Measurements from ENCODE around the gene STAT4.

The STAT4 gene

DNA sequence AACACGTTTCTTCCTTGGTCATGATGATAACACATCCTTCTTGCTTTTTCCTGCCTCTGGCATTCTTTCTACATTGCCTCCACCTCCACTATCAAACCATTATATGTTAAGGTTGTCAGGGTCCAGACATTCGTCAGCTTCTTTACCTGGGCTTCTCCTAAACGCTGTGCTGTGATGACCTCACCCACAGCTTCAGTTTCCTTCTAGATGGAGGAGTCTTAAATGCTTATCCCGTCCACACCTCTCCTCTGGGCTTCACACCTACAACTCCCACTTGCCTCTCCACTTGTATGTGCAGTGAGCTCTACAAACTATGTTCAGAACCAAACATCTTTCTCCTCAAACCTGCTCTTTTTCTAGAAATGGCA, 136.2 kb downstream of the STAT4 start:
- DNase-seq (ENCODE audit: low spot score): no peak

DNA sequence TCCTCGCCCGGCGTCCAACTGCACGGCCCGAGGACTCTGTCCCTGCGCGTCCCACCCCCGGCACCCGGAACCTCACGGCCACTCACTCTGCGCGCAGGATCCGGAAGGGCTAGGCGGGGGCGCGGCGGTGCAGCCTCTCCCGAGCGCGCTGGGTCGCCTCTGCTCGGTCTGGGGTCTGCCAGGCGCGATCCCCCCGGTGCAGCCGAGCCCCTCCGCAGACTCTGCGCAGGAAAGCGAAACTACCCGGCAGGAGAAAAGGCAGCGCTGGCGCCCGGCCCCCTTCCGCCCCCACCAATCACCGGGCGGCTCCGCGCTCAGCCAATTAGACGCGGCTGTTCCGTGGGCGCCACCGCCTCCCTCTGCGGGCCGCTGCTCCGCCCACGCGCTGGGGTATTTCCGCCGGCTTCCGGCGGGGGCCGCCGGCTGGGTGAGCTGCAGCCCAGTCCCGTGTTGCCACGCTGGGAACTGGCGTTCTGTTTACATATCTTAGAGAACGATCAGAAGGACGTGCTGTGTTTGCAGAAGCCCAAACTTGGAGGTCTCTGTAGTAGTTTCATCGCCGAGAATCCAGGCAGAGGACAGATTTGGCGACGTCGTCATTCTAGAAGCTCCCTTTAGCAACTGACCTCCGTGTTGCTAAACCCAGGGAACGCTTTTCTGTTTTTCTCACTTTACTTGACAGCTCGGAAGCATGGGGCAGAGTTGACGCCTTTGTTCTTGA, 136.7 kb downstream of the STAT4 start, which contains the start of gene STAT1:
TSS of gene STAT1 (minus strand) at position 240 of the 721 bp plus-strand sequence. CDS start 4,168 bp downstream, outside the sequence.
- peak; percentile 91 for DNase-seq (ENCODE audit: low spot score)

DNA sequence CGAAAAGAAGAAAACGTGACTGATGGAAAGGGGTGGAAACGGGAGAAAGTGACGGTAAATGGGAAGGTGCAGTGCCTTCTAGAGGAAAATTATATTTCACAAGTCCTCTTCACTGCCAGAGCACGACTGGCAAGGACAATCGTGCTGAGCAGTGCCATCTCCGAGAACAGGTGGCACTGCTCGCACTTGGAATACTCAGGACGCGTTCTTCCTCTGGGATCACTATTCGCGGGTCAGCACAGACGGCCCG, 137.2 kb downstream of the STAT4 start:
- no peak for DNase-seq (ENCODE audit: low spot score)

DNA sequence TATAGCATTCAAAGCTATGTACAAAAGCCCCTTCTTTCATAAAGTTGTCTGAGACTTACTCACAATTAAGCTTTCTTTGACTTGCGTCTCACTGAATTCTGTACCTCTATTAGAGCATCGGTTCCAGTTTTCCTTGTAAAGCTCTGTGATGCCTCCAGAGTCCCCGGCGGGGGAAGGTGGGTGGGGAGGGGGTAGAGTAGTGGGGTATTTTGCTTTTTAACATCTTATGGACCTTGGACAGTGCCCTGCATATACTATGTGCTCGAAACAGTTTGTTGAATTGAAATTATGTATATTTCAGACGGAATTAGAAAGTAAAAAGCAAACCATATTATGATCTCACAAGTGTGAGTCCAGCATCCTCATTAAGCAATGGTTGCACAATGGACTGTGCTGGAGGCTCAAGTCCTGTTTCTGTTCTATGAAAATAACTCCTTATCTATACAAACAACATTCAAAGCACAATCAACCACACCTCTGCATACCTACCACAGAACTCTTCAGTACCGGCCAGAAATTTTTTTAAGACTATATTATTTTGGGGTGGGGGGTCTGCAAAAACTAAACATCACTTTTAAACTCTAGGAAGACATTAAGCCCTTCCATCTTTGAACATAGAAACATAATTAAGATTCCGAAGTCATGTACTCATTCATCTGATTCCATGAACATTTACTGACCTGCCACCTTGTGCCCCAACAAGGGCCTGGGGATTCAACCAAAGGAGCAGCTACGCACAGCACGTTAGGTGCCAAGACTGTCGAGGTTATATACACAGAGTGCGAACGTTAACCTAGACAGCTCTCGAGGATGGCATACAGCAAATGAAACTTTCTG, 137.7 kb downstream of the STAT4 start:
- DNase-seq (ENCODE audit: low spot score): no peak

DNA sequence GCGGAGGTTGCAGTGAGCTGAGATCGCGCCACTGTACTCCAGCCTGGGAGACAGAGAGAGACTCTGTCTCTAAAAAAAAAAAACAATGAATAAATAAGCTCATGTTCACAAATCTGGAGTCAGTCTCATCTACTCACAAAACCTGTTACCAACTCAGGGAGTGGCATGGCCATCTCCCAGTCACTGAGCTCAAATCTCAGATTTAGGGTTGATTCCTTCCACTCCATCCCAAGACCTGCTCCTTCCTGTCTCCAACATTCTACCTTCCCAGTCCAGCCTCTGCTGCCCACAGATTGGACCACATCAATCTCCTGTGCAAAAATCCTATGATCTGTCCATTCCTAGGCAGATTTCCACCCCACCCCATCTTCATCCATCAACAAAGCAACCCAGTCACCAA, 138.4 kb downstream of the STAT4 start:
- DNase-seq (ENCODE audit: low spot score): no peak

DNA sequence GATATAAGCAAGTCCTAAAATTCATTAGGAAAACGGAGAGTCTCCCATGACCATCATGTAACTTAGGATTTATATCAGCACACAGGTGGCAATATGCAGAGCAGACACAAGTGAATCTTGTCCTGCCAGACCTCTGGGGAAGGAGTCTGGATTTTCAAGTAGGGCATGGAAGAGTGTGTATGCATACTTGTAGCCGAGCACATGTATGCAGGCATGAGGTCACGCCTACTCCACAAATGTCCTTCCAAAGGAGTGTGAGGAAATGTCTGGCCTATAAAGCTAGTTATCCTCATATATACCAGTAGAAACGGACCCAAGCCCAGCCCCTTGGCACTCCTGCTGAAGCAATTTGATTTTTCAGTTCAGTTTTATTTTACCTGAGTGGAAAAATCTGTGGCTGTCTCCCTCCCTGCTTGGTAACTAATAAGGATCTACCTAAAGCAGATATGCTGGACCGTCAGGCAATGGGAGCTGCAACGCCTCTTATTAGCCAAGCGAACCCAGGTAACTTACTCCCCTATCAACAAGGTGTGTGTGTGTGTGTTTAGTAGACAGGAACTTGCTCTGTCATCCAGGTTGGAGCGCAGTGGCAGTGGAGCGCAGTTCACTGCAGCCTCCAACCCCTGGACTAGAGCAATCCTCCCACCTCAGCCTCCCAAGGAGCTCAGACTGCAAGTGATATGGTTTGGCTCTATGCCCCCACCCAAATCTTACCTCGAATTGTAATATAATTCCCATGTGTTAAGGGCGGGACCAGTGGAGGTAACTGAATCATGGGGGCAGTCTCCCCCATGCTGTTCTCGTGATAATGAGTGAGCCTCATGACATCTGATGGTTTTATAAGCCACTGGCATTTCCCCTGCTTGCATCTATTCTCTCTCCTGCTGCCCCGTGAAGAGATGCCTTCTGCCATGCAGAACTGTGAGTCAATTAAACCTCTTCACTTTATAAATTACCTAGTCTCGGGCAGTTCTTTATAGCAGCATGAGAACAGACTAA, 139.6 kb downstream of the STAT4 start:
- no peak for DNase-seq (ENCODE audit: low spot score)

DNA sequence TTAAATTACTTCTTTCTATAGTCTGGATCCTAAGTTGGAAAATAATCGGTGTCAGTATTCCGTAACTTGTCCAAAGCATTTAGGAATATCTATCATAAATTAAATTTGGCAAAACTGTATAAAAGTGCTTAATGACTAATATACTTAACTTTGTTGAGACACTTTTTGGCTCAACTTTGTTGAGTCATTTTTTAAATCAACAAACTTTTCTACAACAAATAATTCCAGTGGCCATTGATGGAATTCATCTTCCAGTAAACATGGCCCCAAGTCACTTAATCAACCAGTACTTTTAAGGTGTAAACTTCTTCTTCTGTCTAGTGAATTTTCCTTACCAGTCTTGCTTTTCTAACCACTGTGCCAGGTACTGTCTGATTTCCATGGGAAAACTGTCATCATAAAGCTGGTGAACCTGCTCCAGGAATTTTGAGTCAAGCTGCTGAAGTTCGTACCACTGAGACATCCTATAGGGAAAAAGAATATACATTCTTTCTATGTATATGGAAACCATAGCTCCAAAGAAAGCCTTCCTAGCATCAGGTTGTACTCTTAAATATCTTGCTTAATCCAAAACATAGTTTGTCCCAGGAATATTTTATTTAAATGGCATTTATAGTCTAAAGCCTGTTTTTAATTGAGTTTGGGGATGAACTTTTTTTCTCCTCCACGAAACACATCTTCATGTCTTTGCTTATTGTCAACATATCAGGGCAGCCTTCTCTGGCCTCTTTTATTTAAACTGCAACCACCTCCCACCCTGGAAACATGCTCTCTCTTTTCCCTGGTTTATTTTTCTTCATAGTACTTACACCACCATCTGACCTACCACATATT, 141.0 kb downstream of the STAT4 start:
- DNase-seq (ENCODE audit: low spot score): no peak

DNA sequence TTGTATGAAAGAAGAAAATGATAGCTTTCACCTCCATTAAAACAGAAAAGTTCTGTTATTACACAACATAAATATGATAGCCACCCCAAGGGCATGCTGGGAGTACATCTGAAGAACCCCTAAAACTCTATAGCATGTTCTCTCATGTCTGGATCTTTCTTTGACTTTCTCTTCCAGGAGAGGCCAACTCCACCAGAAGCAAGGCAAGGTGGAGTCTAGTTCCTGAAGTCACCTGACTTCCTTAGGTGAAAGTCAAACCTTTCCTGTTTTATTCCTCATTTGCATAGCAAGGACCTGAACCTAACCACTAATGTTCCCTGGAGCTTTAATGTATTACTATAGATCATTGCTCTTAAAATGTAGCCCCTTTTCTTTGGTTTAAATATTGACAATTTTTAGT, 142.5 kb downstream of the STAT4 start:
- DNase-seq (ENCODE audit: low spot score): no peak

DNA sequence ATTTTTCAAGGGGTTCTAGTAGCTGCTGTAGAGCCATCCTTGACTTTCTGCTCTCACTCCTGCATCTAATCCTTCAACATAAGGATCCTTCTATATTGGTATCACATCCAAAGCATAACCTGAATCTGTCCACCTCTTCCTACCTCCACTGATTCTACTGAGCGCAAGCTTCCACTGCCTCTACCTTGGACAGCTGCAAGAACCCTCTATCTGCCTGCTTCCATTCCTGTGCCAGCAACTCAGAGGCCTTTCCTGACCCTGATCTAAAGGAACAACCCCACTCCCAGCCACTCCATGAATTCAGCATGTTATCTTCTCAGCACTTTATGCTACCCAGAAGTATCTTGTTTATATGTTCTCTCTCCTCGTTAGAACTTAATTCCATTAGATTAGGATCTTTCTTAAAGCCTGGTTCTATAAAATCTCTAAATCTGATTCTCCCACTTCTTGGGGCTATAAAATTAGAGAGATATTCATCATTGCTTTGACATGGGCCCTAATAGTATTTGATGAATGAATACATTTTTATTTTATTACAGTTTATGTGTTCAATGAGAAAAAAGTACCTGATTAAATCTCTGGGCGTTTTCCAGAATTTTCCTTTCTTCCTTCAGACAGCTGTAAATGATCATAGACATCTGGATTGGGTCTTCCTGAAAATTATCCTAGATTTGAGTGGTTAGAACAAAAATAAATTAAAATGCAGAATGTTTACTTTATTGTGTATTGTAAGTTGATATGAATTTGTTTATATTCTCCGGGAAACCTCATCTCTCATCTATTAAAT, 143.6 kb downstream of the STAT4 start:
- DNase-seq (ENCODE audit: low spot score): no peak

DNA sequence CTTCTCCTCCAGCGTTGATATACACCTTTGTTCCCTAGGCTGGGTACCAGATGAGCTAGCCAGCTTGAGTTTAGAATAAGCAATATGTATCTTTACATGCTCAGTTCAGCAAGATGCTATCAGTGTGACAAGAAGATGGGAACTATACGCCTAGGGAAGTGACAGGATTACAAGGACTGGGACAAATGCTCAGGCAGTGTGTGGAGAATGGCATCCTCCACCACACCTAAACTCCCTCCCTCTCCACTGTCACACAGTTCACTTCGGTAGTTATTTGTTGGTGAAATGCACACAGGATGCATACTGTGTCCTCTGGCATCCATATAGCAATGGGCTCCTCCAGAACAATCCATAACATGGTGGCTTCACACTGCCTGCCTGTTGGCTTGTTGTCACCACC, 144.5 kb downstream of the STAT4 start:
- no peak for DNase-seq (ENCODE audit: low spot score)

DNA sequence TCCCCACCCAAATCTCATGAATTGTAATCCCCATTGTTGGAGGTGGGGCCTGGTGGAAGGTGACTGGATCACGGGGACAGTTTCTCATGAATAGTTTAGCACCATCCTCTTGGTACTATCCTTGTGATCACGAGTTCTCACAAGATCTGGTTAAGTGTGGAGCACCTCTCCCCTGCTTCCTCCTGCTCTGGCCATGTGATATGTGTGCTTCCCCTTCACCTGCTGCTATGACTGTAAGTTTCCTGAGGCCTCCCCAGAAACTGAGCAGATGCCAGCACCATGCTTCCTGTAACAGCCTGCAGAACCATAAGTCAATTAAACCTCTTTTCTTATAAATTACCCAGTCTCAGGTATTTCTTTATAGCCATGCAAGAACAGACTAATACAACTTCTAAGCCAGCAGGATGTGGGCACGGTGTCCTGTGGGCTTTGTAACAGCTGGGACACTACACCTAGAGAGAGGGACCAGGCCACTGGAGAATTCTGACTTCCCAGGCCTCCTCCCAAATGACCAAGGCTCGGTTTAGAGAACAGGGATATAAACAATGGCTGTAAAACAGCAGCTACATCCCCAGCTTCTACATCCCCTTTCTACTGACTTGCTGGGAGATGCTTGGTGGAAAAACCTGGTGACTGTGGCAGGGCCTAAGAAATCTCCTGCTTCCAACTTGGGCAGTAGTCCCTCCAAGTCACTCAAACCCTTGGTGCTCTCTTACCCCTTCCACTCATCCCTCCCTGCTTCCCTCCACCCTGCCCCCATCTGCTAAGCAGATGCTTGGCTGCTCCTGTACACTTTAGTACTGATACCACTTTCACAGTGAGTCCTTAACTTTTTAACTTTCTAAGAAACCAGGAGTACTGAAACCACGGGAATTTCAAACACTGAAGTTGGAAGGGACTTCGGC, 147.1 kb downstream of the STAT4 start:
- no peak for DNase-seq (ENCODE audit: low spot score)

DNA sequence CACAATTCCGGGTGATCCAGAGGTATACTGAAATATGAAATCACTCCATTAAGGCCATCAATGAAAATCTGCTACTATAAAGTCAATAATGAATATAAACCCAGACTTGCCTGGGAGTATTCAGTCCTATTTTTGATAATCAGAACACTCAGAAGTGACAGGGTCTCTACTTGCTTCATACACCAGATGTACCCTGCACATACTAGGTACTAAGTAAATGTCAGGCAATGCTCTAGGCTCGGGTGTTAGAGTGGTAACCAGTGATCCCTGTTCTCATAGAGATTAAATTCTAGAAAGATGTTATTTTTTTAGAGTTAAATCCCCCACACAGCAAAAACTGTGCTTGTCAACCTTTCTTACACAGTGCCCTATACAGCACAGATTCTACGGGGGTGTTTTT, 149.2 kb downstream of the STAT4 start:
- DNase-seq (ENCODE audit: low spot score): no peak

DNA sequence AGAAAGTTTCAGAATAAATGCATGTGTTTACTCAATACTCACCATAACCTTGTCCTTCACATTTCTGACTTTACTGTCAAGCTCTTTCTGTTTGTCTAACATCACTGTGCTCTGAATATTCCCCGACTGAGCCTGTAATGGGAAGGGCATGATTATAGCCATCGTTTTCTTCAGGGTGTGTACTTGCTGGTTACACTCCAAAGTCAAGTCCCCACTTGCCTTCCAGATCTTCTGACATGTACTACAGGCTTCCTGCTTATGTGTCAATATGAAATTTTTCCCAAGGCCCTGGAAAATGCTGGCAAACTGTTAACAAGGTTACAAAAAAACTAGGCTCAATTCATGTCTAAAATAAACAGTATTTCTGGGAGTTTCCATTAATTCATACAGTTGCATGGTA, 149.8 kb downstream of the STAT4 start:
- no peak for DNase-seq (ENCODE audit: low spot score)

DNA sequence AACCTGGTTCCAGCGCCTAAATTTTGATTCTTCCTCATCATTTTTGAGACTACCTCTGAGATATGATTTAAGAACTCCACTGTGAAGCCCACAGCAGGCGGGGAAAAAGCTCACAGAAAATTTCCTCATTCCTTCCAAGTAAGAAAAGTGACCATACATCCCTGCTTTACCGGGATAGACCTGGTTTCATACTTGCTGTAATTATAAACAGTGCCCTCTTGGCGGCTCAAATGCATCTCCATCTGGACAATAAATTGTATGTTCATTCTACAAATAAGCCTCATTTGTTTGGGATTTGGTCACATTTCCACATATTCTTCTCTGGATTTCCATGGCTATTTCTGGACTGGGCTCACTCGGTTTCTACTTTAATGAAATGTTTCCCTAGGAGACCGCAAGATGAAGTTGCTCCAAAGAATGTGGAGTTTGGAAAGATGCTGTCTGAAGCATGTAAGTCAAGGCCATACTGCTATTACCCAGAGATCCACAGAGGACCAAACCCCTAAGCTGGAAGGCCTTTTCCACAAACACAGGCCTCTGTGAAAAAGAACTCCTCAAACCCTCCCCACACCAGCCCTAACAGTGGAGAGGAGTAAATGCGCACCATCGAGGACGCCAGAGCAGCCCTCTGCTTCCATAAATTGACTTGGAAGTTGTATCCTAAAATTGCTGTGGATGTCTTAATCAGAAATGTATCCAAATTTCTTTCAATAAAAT, 150.7 kb downstream of the STAT4 start:
- DNase-seq (ENCODE audit: low spot score): no peak

DNA sequence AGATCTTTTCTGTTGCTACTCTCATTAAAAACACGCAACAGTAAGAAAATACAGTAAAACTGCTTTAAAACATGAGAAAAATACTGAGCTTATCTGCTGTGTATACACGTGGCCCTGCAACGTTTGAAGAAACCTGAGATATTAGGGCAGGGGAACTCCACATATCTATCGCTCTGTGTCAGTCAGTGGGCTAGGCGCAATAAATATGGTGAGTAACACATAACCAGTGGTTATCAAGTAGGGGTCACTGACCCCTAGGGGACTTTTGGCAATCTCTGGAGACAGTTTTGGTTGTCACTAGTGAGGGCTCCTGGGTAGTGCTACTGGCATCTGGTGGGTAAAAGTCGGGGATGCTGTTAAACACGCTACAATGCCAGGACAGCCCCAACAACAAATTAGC, 151.7 kb downstream of the STAT4 start:
- no peak for DNase-seq (ENCODE audit: low spot score)

DNA sequence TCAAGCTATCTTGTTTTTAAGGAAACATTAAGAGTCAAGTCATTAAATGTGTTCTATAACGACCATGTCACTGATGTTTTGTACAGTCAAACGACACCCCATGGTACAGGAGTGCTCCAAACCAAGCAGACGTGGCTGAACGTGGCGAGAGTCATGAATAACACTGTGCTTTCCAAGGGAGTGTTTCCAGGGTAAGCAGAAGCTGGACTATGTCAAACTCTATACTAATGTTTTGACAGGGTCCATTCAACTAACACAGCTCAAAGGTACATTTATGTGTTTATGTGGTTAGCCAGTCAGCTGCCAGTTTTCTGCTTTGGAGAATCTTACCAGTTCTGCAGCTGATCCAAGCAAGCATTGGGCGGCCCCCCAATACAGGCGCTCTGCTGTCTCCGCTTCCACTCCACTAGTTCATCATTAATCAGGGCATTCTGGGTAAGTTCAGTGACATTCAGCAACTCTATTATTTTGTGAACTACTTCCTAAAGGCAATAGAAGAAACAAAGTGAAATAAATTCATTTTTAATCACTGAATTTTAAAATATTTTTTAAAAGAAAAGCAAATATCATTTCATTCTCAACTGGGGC, 153.2 kb downstream of the STAT4 start:
- DNase-seq (ENCODE audit: low spot score): no peak

DNA sequence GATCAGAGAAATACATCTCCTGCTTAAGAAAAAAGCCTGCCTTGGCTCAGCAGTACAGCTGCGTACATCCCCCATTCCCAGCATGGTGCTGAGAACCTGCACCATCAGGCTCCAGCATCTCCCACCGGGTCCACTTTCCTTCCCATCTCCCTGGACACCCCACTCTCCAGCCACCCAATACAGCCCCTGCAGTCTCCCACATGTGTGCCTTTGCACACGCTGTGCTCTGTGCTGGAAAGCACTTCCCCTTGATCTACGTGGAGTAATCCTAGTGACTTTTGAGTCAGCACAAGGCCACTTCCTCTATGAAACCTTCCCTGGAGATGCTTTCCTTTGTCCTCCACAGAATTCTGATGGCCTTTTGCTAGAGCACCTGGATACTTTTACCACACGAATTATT, 153.8 kb downstream of the STAT4 start:
- no peak for DNase-seq (ENCODE audit: low spot score)

DNA sequence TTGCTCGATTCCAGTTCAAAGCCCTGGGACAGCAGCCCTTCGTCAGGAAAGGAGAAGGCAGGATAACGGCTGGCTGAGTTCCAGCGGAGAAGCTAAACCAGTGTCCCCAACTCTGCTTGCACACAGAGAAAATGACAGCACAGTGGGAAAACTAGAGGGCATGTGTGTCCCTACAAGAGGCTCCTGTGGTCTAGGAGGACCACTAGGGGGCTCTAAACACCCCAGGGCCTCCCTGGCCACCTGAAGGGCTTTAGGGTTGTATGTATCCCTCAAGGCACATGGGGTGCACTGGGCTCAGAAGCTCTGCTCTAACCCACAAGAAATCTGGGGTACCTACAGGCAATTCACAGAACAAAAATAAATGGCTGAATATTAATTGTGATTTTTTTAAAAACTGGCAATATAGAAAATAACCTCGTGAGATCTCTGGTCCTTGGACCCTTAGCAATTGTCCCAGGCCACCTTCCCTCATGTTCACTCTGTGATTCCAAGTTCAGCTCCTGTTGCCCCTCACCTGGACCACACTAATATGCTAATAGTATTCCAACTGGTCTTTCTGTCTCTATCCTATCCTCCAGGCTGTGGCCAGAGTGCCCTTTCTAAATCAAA, 154.4 kb downstream of the STAT4 start:
- DNase-seq (ENCODE audit: low spot score): no peak

All from globus pallidus (tissue), 1 donor.